H1 (cell line): ENCODE measurements around the gene PRPH2. TPM values are rescaled to one million over a fixed set of nuclear protein-coding genes. Genes with fewer than 3 reads are reported as not detected.
"Not testable (repeated sequence)": the region's sequence is repeated elsewhere in the genome, so short reads cannot be mapped to it uniquely, and the experiment has no call there.

ENCODE experiments used
- CTCF ChIA-PET: fragments of 300-600 bp; sonication (Branson Sonifier 250); formaldehyde crosslinking; loops from one replicate; lab custom pipeline; 2021; ENCODE audit not compliant: partially characterized antibody; lab: Charles Lee
- POLR2A ChIA-PET: fragments of 300-600 bp; sonication (Branson Sonifier 250); formaldehyde crosslinking; loops from one replicate; lab custom pipeline; 2021; ENCODE audit warnings: inconsistent platforms; ENCODE audit not compliant: partially characterized antibody; lab: Charles Lee
- DNase-seq, 2 experiments: peaks; one replicate each; pipeline versions ENCODE4 v3.0.0 to v3.0.0-alpha.2; 2010 to 2022; ENCODE audit warnings: low spot score in 2 of 2, low read depth in 1 of 2, mixed read lengths in 1 of 2
- FAIRE-seq: peaks from 2 replicates; lab custom pipeline; 2011; peaks lifted over from hg19 to GRCh38; lab: Jason Lieb, UNC
- H2AFZ ChIP-seq: 2 replicates; pipeline ENCODE4 v1.8.1; 2012; ENCODE audit warnings: low read length, inconsistent platforms
- H2AK5ac ChIP-seq: 2 replicates; pipeline ENCODE4 v1.6.1; 2013; ENCODE audit warnings: low read depth, low read length
- H2BK120ac ChIP-seq: replicated peaks from 2 replicates; pipeline ENCODE3; 2013; ENCODE audit warnings: low read depth, low read length, inconsistent platforms
- H2BK12ac ChIP-seq: 2 replicates; pipeline ENCODE4 v1.6.1; 2013; ENCODE audit warnings: low read depth, low read length
- H2BK15ac ChIP-seq: 2 replicates; pipeline ENCODE4 v1.6.1; 2013; ENCODE audit warnings: low read length
- H2BK20ac ChIP-seq: 2 replicates; pipeline ENCODE4 v1.6.1; 2013; ENCODE audit warnings: low read length
- H2BK5ac ChIP-seq: 2 replicates; pipeline ENCODE4 v1.6.1; 2013; ENCODE audit warnings: low read depth, low read length
- H3K14ac ChIP-seq: 2 replicates; pipeline ENCODE4 v1.6.1; 2013; ENCODE audit warnings: inconsistent platforms; ENCODE audit not compliant: insufficient read length
- H3K18ac ChIP-seq: 2 replicates; pipeline ENCODE4 v1.6.1; 2013; ENCODE audit warnings: low read length; ENCODE audit errors: extremely low read depth
- H3K23ac ChIP-seq: 2 replicates; pipeline ENCODE4 v1.6.1; 2013; ENCODE audit warnings: inconsistent platforms; ENCODE audit not compliant: insufficient read length
- H3K23me2 ChIP-seq: 2 replicates; pipeline ENCODE4 v1.6.1; 2013; ENCODE audit warnings: low read depth, low read length
- H3K27ac ChIP-seq: 2 replicates; pipeline ENCODE4 v1.6.1; 2011; ENCODE audit warnings: low read depth, low read length, inconsistent platforms
- H3K27me3 ChIP-seq, 4 experiments: replicated peaks in 1 of 4; 1 replicate in 1 of 4; 2 replicates in 3 of 4; pipeline versions ENCODE4 v1.6.1 to v1.8.1; 2011 to 2013; ENCODE audit warnings: low read length in 3 of 4, mild to moderate bottlenecking in 3 of 4, inconsistent platforms in 2 of 4, mixed read lengths in 2 of 4, moderate library complexity in 1 of 4; ENCODE audit not compliant: control insufficient read depth in 3 of 4, insufficient read depth in 3 of 4; ENCODE audit errors: extremely low read depth in 1 of 4
- H3K36me3 ChIP-seq, 4 experiments: 2 replicates each; pipeline versions ENCODE4 v1.6.1 to v1.8.1; 2011 to 2013; ENCODE audit warnings: mild to moderate bottlenecking in 4 of 4, low read length in 3 of 4, moderate library complexity in 2 of 4, control low read depth in 1 of 4, inconsistent platforms in 1 of 4; ENCODE audit not compliant: insufficient read depth in 4 of 4, control insufficient read depth in 2 of 4
- H3K4ac ChIP-seq: replicated peaks from 2 replicates; pipeline ENCODE3; 2013; ENCODE audit warnings: low read length, low read depth, mixed read lengths, inconsistent platforms; ENCODE audit not compliant: insufficient read length
- H3K4me1 ChIP-seq, 4 experiments: replicated peaks in 1 of 4; 1 replicate in 1 of 4; 2 replicates in 3 of 4; pipeline versions ENCODE4 v1.6.1 to v1.8.1; 2011 to 2013; ENCODE audit warnings: low read length in 3 of 4, inconsistent platforms in 2 of 4, mixed read lengths in 1 of 4; ENCODE audit not compliant: insufficient read depth in 4 of 4, control insufficient read depth in 3 of 4
- H3K4me2 ChIP-seq, 2 experiments: 2 replicates each; pipeline versions ENCODE4 v1.6.1 to v1.8.1; 2011 to 2013; ENCODE audit warnings: low read depth in 2 of 2, low read length in 2 of 2, control low read depth in 1 of 2, inconsistent platforms in 1 of 2, mild to moderate bottlenecking in 1 of 2; ENCODE audit not compliant: insufficient read depth in 1 of 2
- H3K4me3 ChIP-seq, 4 experiments: fragments of 200-600, 300-600 bp in 1 of 4; sonication (generic), shearing (Covaris generic), sonication (Bioruptor Twin) in 1 of 4; 2 replicates each; pipeline versions ENCODE4 v1.5.1 to v1.8.1; 2011 to 2016; ENCODE audit warnings: low read length in 4 of 4, low read depth in 3 of 4, control low read depth in 2 of 4, inconsistent platforms in 2 of 4, mild to moderate bottlenecking in 2 of 4, mixed read lengths in 1 of 4, moderate library complexity in 1 of 4; ENCODE audit not compliant: insufficient read depth in 2 of 4; ENCODE audit errors: extremely low read depth in 1 of 4
- H3K56ac ChIP-seq: replicated peaks from 2 replicates; pipeline ENCODE3; 2013; ENCODE audit warnings: low read depth, mild to moderate bottlenecking, mixed read lengths, low read length, inconsistent platforms; ENCODE audit not compliant: insufficient read length
- H3K79me1 ChIP-seq: 2 replicates; pipeline ENCODE4 v1.6.1; 2013; ENCODE audit warnings: low read depth, low read length, control low read depth
- H3K79me2 ChIP-seq, 2 experiments: 2 replicates each; pipeline versions ENCODE4 v1.6.1 to v1.8.1; 2012 to 2013; ENCODE audit warnings: low read length in 2 of 2, mild to moderate bottlenecking in 2 of 2, inconsistent platforms in 1 of 2; ENCODE audit not compliant: insufficient read depth in 2 of 2, control insufficient read depth in 1 of 2
- H3K9ac ChIP-seq, 4 experiments: replicated peaks in 1 of 4; 1 replicate in 1 of 4; 2 replicates in 3 of 4; pipeline versions ENCODE4 v1.6.1 to v1.8.1; 2011 to 2013; ENCODE audit warnings: low read depth in 3 of 4, low read length in 3 of 4, control low read depth in 2 of 4, mild to moderate bottlenecking in 2 of 4, moderate library complexity in 2 of 4, inconsistent platforms in 1 of 4; ENCODE audit errors: extremely low read depth in 1 of 4
- H3K9me3 ChIP-seq, 2 experiments: 2 replicates each; pipeline versions ENCODE4 v1.6.1 to v1.8.1; 2012 to 2013; ENCODE audit warnings: mild to moderate bottlenecking in 2 of 2, moderate library complexity in 2 of 2, control low read depth in 1 of 2, inconsistent platforms in 1 of 2, low read depth in 1 of 2, low read length in 1 of 2, mixed read lengths in 1 of 2; ENCODE audit not compliant: insufficient read depth in 2 of 2
- H4K20me1 ChIP-seq, 2 experiments: replicated peaks in 1 of 2; 2 replicates each; pipeline versions ENCODE3 to v1.8.1; 2011 to 2013; ENCODE audit warnings: inconsistent platforms in 2 of 2, low read length in 2 of 2, mild to moderate bottlenecking in 1 of 2; ENCODE audit not compliant: insufficient read depth in 2 of 2, control insufficient read depth in 1 of 2
- H4K5ac ChIP-seq: 2 replicates; pipeline ENCODE4 v1.6.1; 2013; ENCODE audit warnings: low read length, low read depth, mixed read lengths, inconsistent platforms; ENCODE audit not compliant: insufficient read length
- H4K8ac ChIP-seq: 2 replicates; pipeline ENCODE4 v1.8.0; 2013; ENCODE audit warnings: mild to moderate bottlenecking, moderate library complexity, low read length, inconsistent platforms; ENCODE audit not compliant: insufficient read depth; ENCODE audit errors: extremely low read depth
- H4K91ac ChIP-seq: replicated peaks from 2 replicates; pipeline ENCODE3; 2013; ENCODE audit warnings: low read length, mixed read lengths, inconsistent platforms; ENCODE audit not compliant: insufficient read length
- WGBS, 2 experiments: shearing (Covaris generic) in 1 of 2; methylation state at CpG; one replicate each; pipeline versions ENCODE4 v1.1.6 to v1.1.7; 2013 to 2015; ENCODE audit warnings: low lambda C conversion rate in 2 of 2, mixed read lengths in 2 of 2, inconsistent platforms in 1 of 2, low coverage in 1 of 2, missing lambda C conversion rate in 1 of 2; ENCODE audit not compliant: insufficient replicate concordance in 2 of 2, insufficient coverage in 1 of 2, insufficient read length in 1 of 2; ENCODE audit errors: extremely low coverage in 1 of 2, missing lambda C conversion rate in 1 of 2; 5-methylcytosine and 5-hydroxymethylcytosine counted together
- polyA plus RNA-seq, 7 experiments: library from polyadenylated mRNA; depleted of rRNA in 3 of 7; stranded (reverse) in 5 of 7; unstranded in 2 of 7; fragments of >200 nt in 5 of 7; fragments of 200-250 nt in 2 of 7; gene quantifications; 1 replicate in 5 of 7; 2 replicates in 1 of 7; 4 replicates in 1 of 7; pipeline versions ENCODE4 v1.2.1 to v1.2.3, GENCODE V29; 2011 to 2013; ENCODE audit warnings: missing spikeins in 2 of 7, mixed read lengths in 2 of 7
- total RNA-seq: library from RNA; stranded (reverse); fragmentation: NEBNext Ultra II Directional; extraction: Animal tissue kit (Norgen Biotek cat#: 25700); gene quantifications from 2 replicates; pipeline ENCODE4 v1.2.1, GENCODE V29; 2021

The PRPH2 gene
- total and polyA plus RNA-seq, 2 of the 8 experiments (the other 6 are each of a cell fraction or from before 2014, with no cell fraction given): 0.23 to 0.65 TPM

- not testable (repeated sequence) for H4K91ac ChIP-seq, H3K4ac ChIP-seq, H2BK15ac ChIP-seq, H3K79me1 ChIP-seq, DNase-seq, H3K4me2 ChIP-seq, H3K4me3 ChIP-seq, H4K20me1 ChIP-seq, FAIRE-seq, H2BK20ac ChIP-seq, H2BK12ac ChIP-seq, H2AFZ ChIP-seq, H4K5ac ChIP-seq, H3K9ac ChIP-seq, H2BK5ac ChIP-seq, H2AK5ac ChIP-seq, H3K18ac ChIP-seq, H3K9me3 ChIP-seq, H3K4me1 ChIP-seq, H3K56ac ChIP-seq, H3K79me2 ChIP-seq, H2BK120ac ChIP-seq, H3K23me2 ChIP-seq, H3K36me3 ChIP-seq, H3K23ac ChIP-seq, H4K8ac ChIP-seq, H3K27ac ChIP-seq, H3K14ac ChIP-seq, H3K27me3 ChIP-seq
- WGBS, 2 experiments: 86% methylated on average over 3 of the region's 3 CpGs; no CpG with 5 or more reads in 1 of the 2 experiments
- ChIA-PET POLR2A (interaction anchor here (0.7 to 2.8 kb wide), 3 partner anchors 12 to 110 kb away, joined by 3 to 9 read pairs (median 3); no protein-coding TSS in a partner anchor), CTCF (interaction anchor here (0.9 to 6.1 kb wide), 3 partner anchors 25 to 320 kb away, joined by 3 to 41 read pairs (median 6); no protein-coding TSS in a partner anchor)
These were observed 19.6 kb downstream of the PRPH2 start for GRCh38 chr6:42702786-42703185.
